HG03354 (cell line): Measurements from ENCODE around the gene SEMA6A.

Source experiments
- ATAC-seq: cut with Tn5 transposase; IDR thresholded peaks from one replicate; pipeline ENCODE4 v1.9.1; 2021; ENCODE audit warnings: mild to moderate bottlenecking; ENCODE audit not compliant: unreplicated experiment, poor library complexity, severe bottlenecking

The SEMA6A gene

GRCh38 chr5:116449458-116449857 lies 125.2 kb downstream of the SEMA6A start:
- no peak for ATAC-seq

- ATAC-seq: no peak
These were observed 125.7 kb downstream of the SEMA6A start for GRCh38 chr5:116448870-116449427.

GRCh38 chr5:116448450-116448849 lies 126.2 kb downstream of the SEMA6A start:
- no peak for ATAC-seq

- no peak for ATAC-seq
These were observed 128.1 kb downstream of the SEMA6A start for GRCh38 chr5:116446356-116447005.

- no peak for ATAC-seq
These were observed 129.3 kb downstream of the SEMA6A start for GRCh38 chr5:116445311-116445710.

- no peak for ATAC-seq
These were observed 130.0 kb downstream of the SEMA6A start for GRCh38 chr5:116444373-116445295.

GRCh38 chr5:116442931-116443551 lies 131.6 kb downstream of the SEMA6A start:
- no peak for ATAC-seq

- ATAC-seq: no peak
These were observed 132.5 kb downstream of the SEMA6A start for GRCh38 chr5:116442095-116442534.

GRCh38 chr5:116441223-116441622 lies 133.4 kb downstream of the SEMA6A start:
- no peak for ATAC-seq

- no peak for ATAC-seq
These were observed 134.1 kb downstream of the SEMA6A start for GRCh38 chr5:116440457-116441001.

- ATAC-seq: no peak
These were observed 134.7 kb downstream of the SEMA6A start for GRCh38 chr5:116439905-116440304.

GRCh38 chr5:116438979-116439554 lies 135.6 kb downstream of the SEMA6A start:
- ATAC-seq: no peak

GRCh38 chr5:116437922-116438578 lies 136.6 kb downstream of the SEMA6A start:
- no peak for ATAC-seq

- ATAC-seq: no peak
These were observed 137.3 kb downstream of the SEMA6A start for GRCh38 chr5:116437351-116437705.

GRCh38 chr5:116436674-116437350 lies 137.8 kb downstream of the SEMA6A start:
- no peak for ATAC-seq

GRCh38 chr5:116428966-116429365 lies 145.7 kb downstream of the SEMA6A start:
- ATAC-seq: no peak

GRCh38 chr5:116428413-116428812 lies 146.2 kb downstream of the SEMA6A start:
- no peak for ATAC-seq

GRCh38 chr5:116424951-116425350 lies 149.7 kb downstream of the SEMA6A start:
- no peak for ATAC-seq

GRCh38 chr5:116424258-116424615 lies 150.4 kb downstream of the SEMA6A start:
- no peak for ATAC-seq
